ENCODE data around the gene PMEPA1. TPM values are rescaled to one million over a fixed set of nuclear protein-coding genes. Genes with fewer than 3 reads are reported as not detected.

PMEPA1 gene
- total and polyA plus RNA-seq, 2 donors (not counting 3 experiments of a cell fraction or from before 2014, with no cell fraction given): 31.6 to 33.2 TPM

DNA sequence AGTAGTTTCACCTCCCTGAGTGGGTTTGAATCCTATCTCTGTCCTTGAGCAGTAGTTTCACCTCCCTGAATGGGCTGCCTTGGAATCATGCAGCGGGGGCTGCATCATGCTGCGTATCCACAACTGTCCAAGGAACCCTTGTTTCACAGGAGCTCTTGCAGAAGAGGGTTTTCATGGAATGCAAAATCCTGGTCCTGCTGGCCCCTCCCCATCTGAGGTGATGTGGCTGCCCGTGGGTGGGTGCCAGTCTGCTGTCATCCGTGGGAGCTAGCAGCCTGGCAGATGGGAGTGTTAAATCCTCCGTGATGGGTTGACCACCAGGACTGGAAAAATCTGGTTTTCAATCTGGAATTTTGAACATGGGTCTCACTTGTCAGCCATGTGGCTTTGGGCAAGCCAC lies 111.3 kb downstream of the PMEPA1 start:
- no peak for DNase-seq (ENCODE audit: low read depth, low spot score)
- no peak for TF ChIP-seq EZH2 (IDR thresholded peaks at IDR 0.05; ENCODE audit: borderline replicate concordance, low read depth, low read length, severe bottlenecking)
- intact Hi-C loops (cut with micrococcal nuclease): loop anchor here (5.0 kb wide), 1 partner anchor 594 kb away; no protein-coding TSS in a partner anchor
- Histone ChIP-seq H3K79me2 (ENCODE audit: control insufficient read depth, insufficient read depth, low read length) (no peaks in the 10 kb centered on the region), H3K9ac (replicated peaks; ENCODE audit: extremely low read depth, insufficient read depth, low read length) (no peak overlapping the region), H3K4me2 (ENCODE audit: insufficient read depth, low read length) (no peak overlapping the region), H3K27me3 (ENCODE audit: control insufficient read depth in 2 of 2, insufficient read depth in 2 of 2, low read length in 2 of 2) (peaks cover 2% of the 10 kb centered on the region in 2 experiments), H3K4me1 (ENCODE audit: control insufficient read depth, extremely low read depth, insufficient read depth, low read length) (no peaks in the 10 kb centered on the region), H2AFZ (ENCODE audit: low read depth, low read length) (no peak overlapping the region), H4K20me1 (replicated peaks; ENCODE audit: control insufficient read depth, extremely low read depth, insufficient read depth, low read length) (no peaks in the 10 kb centered on the region), H3K27ac (ENCODE audit: insufficient read depth, low read depth, low read length) (no peak overlapping the region), H3K9me1 (replicated peaks; ENCODE audit: control insufficient read depth, extremely low read depth, insufficient read depth, low read length) (no peaks in the 10 kb centered on the region), H3K9me3 (replicated peaks; ENCODE audit: control insufficient read depth, insufficient read depth, low read length) (no peaks in the 10 kb centered on the region), H3K4me3 (replicated peaks in 1 of 3; ENCODE audit: insufficient read depth in 1 of 3, low read depth in 1 of 3, low read length in 3 of 3) (no peak overlapping the region), H3K36me3 (ENCODE audit: control insufficient read depth in 2 of 2, extremely low read depth in 1 of 2, insufficient read depth in 2 of 2, low read length in 2 of 2) (no peaks in the 10 kb centered on the region)
- dilution Hi-C loops (cut with MboI; ENCODE audit: extremely low pct_ligation_motif_present, low sequenced_read_pairs): no loop called here
- ChIA-PET POLR2A (no interaction called here), CTCF (interaction anchor here (0.8 to 6.3 kb wide), 4 partner anchors 24 to 611 kb away, joined by 4 to 54 read pairs (median 50); no protein-coding TSS in a partner anchor)
- no peak for FAIRE-seq
- BruUV-seq (replicated peaks): no TSS peak

Other genes with a start within 250 kb of the PMEPA1 start
- not detected in 2 replicates for gene CTCFL, start 184.9 kb downstream of the PMEPA1 start, total RNA-seq
- not detected in 2 replicates for gene CTCFL, start 184.9 kb downstream of the PMEPA1 start, polyA plus RNA-seq
- not detected in 2 replicates for gene PCK1, start 148.9 kb downstream of the PMEPA1 start, total RNA-seq
- not detected in 2 replicates for gene PCK1, start 148.9 kb downstream of the PMEPA1 start, polyA plus RNA-seq
- gene ZBP1, start 89.6 kb downstream of the PMEPA1 start, total RNA-seq: not detected in 2 replicates
- gene ZBP1, start 89.6 kb downstream of the PMEPA1 start, polyA plus RNA-seq: not detected in 2 replicates

Measured in endothelial cell of umbilical vein (primary cell).